HepG2 (cell line): ENCODE measurements around the gene ST6GALNAC6. TPM values are rescaled to one million over a fixed set of nuclear protein-coding genes. Genes with fewer than 3 reads are reported as not detected.

ENCODE experiments used
- ARID5B ChIP-seq: IDR thresholded peaks from 2 replicates; pipeline ENCODE4 v1.4.0; 2020; ENCODE audit warnings: mild to moderate bottlenecking, missing genetic modification reagents
- PHF21A ChIP-seq: sonication (generic); formaldehyde crosslinking; IDR thresholded peaks from 2 replicates; pipeline ENCODE4 v1.5.0; 2020; ENCODE audit warnings: mild to moderate bottlenecking, missing genetic modification reagents
- PHF8 ChIP-seq: sonication (generic); formaldehyde crosslinking; IDR thresholded peaks from 2 replicates; pipeline ENCODE4 v1.5.0; 2020; ENCODE audit warnings: missing genetic modification reagents
- POLR2G ChIP-seq: fragments of 200-400 bp; formaldehyde crosslinking; IDR thresholded peaks from 2 replicates; pipeline ENCODE4 v1.6.1; 2018; ENCODE audit warnings: mild to moderate bottlenecking, low read depth, low read length, moderate library complexity
- SPEN ChIP-seq: sonication (generic); formaldehyde crosslinking; IDR thresholded peaks from 2 replicates; pipeline ENCODE4 v1.5.1; 2020; ENCODE audit warnings: low read depth, mild to moderate bottlenecking, missing genetic modification reagents
- TARDBP ChIP-seq: sonication (generic); formaldehyde crosslinking; IDR thresholded peaks from 2 replicates; pipeline ENCODE4 v1.8.0; 2022; ENCODE audit warnings: mild to moderate bottlenecking, missing genetic modification reagents
- TBL1XR1 ChIP-seq: fragments of 150-350 bp; IDR thresholded peaks from 2 replicates; pipeline ENCODE4 v1.6.1; 2014; ENCODE audit warnings: borderline replicate concordance, low read length; ENCODE audit not compliant: partially characterized antibody
- THRA ChIP-seq: sonication (generic); formaldehyde crosslinking; IDR thresholded peaks from 2 replicates; pipeline ENCODE4 v1.4.0; 2020; ENCODE audit warnings: missing genetic modification reagents, borderline replicate concordance
- WIZ ChIP-seq: sonication (generic); formaldehyde crosslinking; IDR thresholded peaks from 2 replicates; pipeline ENCODE4 v1.5.1; 2020; ENCODE audit warnings: mild to moderate bottlenecking, missing genetic modification reagents
- ZC3H4 ChIP-seq: sonication (generic); formaldehyde crosslinking; IDR thresholded peaks from 2 replicates; pipeline ENCODE4 v1.4.0; 2020; ENCODE audit warnings: missing genetic modification reagents, borderline replicate concordance
- ZFP37 ChIP-seq: sonication (generic); formaldehyde crosslinking; IDR thresholded peaks from 2 replicates; pipeline ENCODE4 v1.4.0; 2020; ENCODE audit warnings: missing genetic modification reagents, borderline replicate concordance
- ZNF263 ChIP-seq: sonication (generic); formaldehyde crosslinking; IDR thresholded peaks from 2 replicates; pipeline ENCODE4 v1.4.0; 2020; ENCODE audit warnings: missing genetic modification reagents
- ZNF704 ChIP-seq: sonication (generic); formaldehyde crosslinking; IDR thresholded peaks from 2 replicates; pipeline ENCODE4 v1.8.1; 2023; ENCODE audit warnings: mild to moderate bottlenecking, inconsistent platforms, moderate library complexity, missing genetic modification reagents, borderline replicate concordance
- ZNF766 ChIP-seq: sonication (generic); formaldehyde crosslinking; IDR thresholded peaks from 2 replicates; pipeline ENCODE4 v1.5.0; 2020; ENCODE audit warnings: missing genetic modification reagents, borderline replicate concordance
- ZSCAN29 ChIP-seq: sonication (generic); formaldehyde crosslinking; conservative IDR thresholded peaks from 2 replicates; pipeline ENCODE4 v1.4.0; 2020; ENCODE audit warnings: mild to moderate bottlenecking, missing genetic modification reagents
- polyA plus RNA-seq, 8 experiments: library from polyadenylated mRNA; depleted of rRNA in 3 of 8; stranded (reverse) in 7 of 8; unstranded in 1 of 8; fragments of >200 nt; fragmentation: Illumina TruSeq in 4 of 8; extraction: Trizol in 4 of 8; gene quantifications; 2 replicates each; pipeline versions ENCODE4 v1.2.1 to v1.2.3, GENCODE V29; 2011 to 2016; ENCODE audit warnings: low read depth in 4 of 8, missing spikeins in 1 of 8, mixed read lengths in 1 of 8; ENCODE audit not compliant: insufficient read depth in 1 of 8
- total RNA-seq, 5 experiments: library from RNA; depleted of rRNA; stranded (reverse); fragments of >200 nt; fragmentation: Illumina TruSeq; extraction: Trizol; gene quantifications; 2 replicates each; pipeline ENCODE4 v1.2.3, GENCODE V29; 2016; ENCODE audit warnings: low read depth in 1 of 5
- TF ChIP-seq, protein P1 (sequence below): sonication (generic); formaldehyde crosslinking; IDR thresholded peaks from 2 replicates; pipeline ENCODE4 v1.5.1; 2020; ENCODE audit warnings: mild to moderate bottlenecking, missing genetic modification reagents, moderate library complexity
- TF ChIP-seq, protein P2 (sequence below): sonication (generic); formaldehyde crosslinking; IDR thresholded peaks from 2 replicates; pipeline ENCODE4 v1.4.0; 2020; ENCODE audit warnings: mild to moderate bottlenecking, missing genetic modification reagents

The ST6GALNAC6 gene
- total and polyA plus RNA-seq, 2 of the 13 experiments (the other 11 are each of a cell fraction or from before 2014, with no cell fraction given): 18.5 to 65.4 TPM

DNA sequence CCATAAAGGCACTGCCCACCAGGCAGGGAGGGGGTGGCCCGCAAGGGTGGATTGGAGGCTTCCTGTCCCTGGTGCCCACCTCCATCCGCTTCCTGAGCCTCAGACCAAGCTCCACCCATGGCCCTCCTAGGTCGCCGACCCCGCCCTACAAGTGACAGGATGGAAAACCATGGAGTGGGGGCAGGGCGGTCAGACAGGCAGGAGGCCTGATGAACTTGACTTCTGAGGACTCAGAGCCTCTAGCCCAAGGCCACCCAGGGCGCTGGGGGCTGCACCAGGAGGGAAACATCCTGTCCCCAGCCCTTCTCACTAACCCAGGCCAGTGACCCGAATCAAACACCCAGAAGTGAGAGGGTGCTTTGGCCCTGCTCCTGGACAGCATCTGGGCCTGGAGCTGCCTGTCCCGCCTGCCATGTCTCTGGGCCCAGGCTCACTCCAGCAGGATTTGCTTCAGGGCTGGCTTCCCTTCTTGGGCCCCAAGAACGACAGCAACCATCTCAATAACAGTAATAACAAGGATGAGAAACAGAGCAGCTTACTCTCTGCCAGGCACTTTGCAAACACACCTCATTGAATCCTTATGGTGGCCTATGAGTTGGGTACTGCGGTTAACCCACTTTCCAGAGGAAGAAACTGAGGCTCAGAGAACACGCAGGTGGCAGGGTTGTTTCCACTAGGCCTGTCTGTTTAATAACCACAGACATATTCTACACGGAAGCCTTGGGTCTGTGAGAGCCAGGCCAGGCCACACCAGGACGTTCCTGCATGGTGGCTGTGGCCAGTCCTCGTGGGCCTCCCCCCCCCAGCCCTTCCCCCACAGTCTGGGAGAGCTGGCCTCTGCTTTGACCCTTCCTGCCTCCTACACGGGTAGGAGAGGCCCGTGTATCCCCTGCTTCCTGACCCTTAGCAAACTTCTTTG is 4.4 kb upstream of the ST6GALNAC6 start (continued):
- TF ChIP-seq ZNF263 (CRISPR knock-in tag): peak; percentile 36; the same call in 1 of the 2 replicates
- TF ChIP-seq PHF8 (CRISPR knock-in tag): peak; percentile 42; the same call in 1 of the 2 replicates
- peak; percentile 57; the same call in 1 of the 2 replicates for TF ChIP-seq POLR2G
- TF ChIP-seq, protein P1, sequence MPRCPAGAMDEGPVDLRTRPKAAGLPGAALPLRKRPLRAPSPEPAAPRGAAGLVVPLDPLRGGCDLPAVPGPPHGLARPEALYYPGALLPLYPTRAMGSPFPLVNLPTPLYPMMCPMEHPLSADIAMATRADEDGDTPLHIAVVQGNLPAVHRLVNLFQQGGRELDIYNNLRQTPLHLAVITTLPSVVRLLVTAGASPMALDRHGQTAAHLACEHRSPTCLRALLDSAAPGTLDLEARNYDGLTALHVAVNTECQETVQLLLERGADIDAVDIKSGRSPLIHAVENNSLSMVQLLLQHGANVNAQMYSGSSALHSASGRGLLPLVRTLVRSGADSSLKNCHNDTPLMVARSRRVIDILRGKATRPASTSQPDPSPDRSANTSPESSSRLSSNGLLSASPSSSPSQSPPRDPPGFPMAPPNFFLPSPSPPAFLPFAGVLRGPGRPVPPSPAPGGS (CRISPR knock-in tag): peak; percentile 70; the same call in 1 of the 2 replicates
- TF ChIP-seq THRA (CRISPR knock-in tag): peak; percentile 88; the same call in 1 of the 2 replicates
- peak; percentile 84 for TF ChIP-seq PHF21A (CRISPR knock-in tag)
- peak; percentile 84 for TF ChIP-seq SPEN (CRISPR knock-in tag)
- TF ChIP-seq TBL1XR1: peak; percentile 88
- TF ChIP-seq, protein P2, sequence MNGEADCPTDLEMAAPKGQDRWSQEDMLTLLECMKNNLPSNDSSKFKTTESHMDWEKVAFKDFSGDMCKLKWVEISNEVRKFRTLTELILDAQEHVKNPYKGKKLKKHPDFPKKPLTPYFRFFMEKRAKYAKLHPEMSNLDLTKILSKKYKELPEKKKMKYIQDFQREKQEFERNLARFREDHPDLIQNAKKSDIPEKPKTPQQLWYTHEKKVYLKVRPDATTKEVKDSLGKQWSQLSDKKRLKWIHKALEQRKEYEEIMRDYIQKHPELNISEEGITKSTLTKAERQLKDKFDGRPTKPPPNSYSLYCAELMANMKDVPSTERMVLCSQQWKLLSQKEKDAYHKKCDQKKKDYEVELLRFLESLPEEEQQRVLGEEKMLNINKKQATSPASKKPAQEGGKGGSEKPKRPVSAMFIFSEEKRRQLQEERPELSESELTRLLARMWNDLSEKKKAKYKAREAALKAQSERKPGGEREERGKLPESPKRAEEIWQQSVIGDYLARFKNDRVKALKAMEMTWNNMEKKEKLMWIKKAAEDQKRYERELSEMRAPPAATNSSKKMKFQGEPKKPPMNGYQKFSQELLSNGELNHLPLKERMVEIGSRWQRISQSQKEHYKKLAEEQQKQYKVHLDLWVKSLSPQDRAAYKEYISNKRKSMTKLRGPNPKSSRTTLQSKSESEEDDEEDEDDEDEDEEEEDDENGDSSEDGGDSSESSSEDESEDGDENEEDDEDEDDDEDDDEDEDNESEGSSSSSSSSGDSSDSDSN: peak; percentile 60
- TF ChIP-seq ZNF766 (CRISPR knock-in tag): 0 out of 2 replicates have a peak, but pooled peaks have one; percentile 21
- TF ChIP-seq ZNF704 (CRISPR knock-in tag): 0 out of 2 replicates have a peak, but pooled peaks have one; percentile 53
- 0 out of 2 replicates have a peak, but pooled peaks have one; percentile 28 for TF ChIP-seq WIZ (CRISPR knock-in tag)
- TF ChIP-seq TARDBP (CRISPR knock-in tag): peak; percentile 78
- TF ChIP-seq ZSCAN29 (CRISPR knock-in tag): 0 out of 2 replicates have a peak, but pooled peaks have one; percentile 38
- peak; percentile 88 for TF ChIP-seq ARID5B (CRISPR knock-in tag)
- peak; percentile 87; the same call in 1 of the 2 replicates for TF ChIP-seq ZFP37 (CRISPR knock-in tag)
- 0 out of 2 replicates have a peak, but pooled peaks have one; percentile 7 for TF ChIP-seq ZC3H4 (CRISPR knock-in tag)
